ENCODE data around the gene AGK. TPM values are rescaled to one million over a fixed set of nuclear protein-coding genes. Genes with fewer than 3 reads are reported as not detected.
A peak's percentile ranks its signal among the peaks of the same experiment; 100 is the strongest.

Gene AGK
- total and polyA plus RNA-seq, 2 of the 8 experiments (the other 6 are each of a cell fraction or from before 2014, with no cell fraction given), result 25.8 to 34.0 TPM

DNA sequence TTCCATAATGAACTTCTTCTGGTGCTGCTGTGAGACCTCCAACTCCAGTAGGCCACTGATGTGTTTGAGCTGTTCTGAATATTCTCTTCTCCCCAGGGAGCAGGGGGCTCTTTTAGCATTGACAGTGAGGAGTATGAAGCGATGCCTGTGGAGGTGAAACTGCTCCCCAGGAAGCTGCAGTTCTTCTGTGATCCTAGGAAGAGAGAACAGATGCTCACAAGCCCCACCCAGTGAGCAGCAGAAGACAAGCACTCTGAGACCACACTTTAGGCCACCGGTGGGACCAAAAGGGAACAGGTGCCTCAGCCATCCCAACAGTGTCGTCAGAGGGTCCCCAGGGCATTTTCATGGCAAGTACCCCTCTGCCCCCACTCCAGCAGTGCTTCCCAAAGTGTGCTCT lies 101.5 kb downstream of the AGK start:
- ChIA-PET POLR2A (ENCODE audit: partially characterized antibody) (no interaction called here), CTCF (ENCODE audit: partially characterized antibody) (interaction anchor here (0.5 to 6.8 kb wide), 14 partner anchors 9 to 882 kb away, joined by 3 to 54 read pairs (median 6); no protein-coding TSS in a partner anchor)
- no peak overlapping the region for H3K27ac ChIP-seq (ENCODE audit: low read depth, low read length)
- H2BK20ac ChIP-seq (ENCODE audit: low read length), result no peak overlapping the region
- peaks cover 0 to 7% (median 4%) of the 10 kb centered on the region in 4 experiments; a peak in 4 of 8 replicates for H3K36me3 ChIP-seq (ENCODE audit: control insufficient read depth in 2 of 4, insufficient read depth in 4 of 4, low read length in 3 of 4)
- H3K79me2 ChIP-seq (ENCODE audit: control insufficient read depth in 1 of 2, insufficient read depth in 2 of 2, low read length in 2 of 2), result no peaks in the 10 kb centered on the region
- H3K4me2 ChIP-seq (ENCODE audit: insufficient read depth in 1 of 2, low read depth in 2 of 2, low read length in 2 of 2), result no peak overlapping the region
- H2BK120ac ChIP-seq (replicated peaks; ENCODE audit: low read depth, low read length), result no peak overlapping the region
- no peak overlapping the region for H2BK5ac ChIP-seq (ENCODE audit: low read depth, low read length)
- no peaks in the 10 kb centered on the region for H4K20me1 ChIP-seq (replicated peaks in 1 of 2; ENCODE audit: control insufficient read depth in 1 of 2, insufficient read depth in 2 of 2, low read length in 2 of 2)
- no peak overlapping the region for H3K9ac ChIP-seq (replicated peaks in 1 of 4; ENCODE audit: extremely low read depth in 1 of 4, low read depth in 3 of 4, low read length in 3 of 4)
- no peak overlapping the region for H3K14ac ChIP-seq (ENCODE audit: insufficient read length)
- no peaks in the 10 kb centered on the region for H3K23me2 ChIP-seq (ENCODE audit: low read depth, low read length)
- H2AK5ac ChIP-seq (ENCODE audit: low read depth, low read length), result no peak overlapping the region
- H3K18ac ChIP-seq (ENCODE audit: extremely low read depth, low read length), result no peak overlapping the region
- DNase-seq (ENCODE audit: low read depth in 1 of 2, low spot score in 2 of 2) (no peak), FAIRE-seq (no peak)
- H3K79me1 ChIP-seq (ENCODE audit: low read depth, low read length), result no peaks in the 10 kb centered on the region
- no peak overlapping the region for H2AFZ ChIP-seq (ENCODE audit: low read length)
- H3K56ac ChIP-seq (replicated peaks; ENCODE audit: insufficient read length, low read depth, low read length), result no peak overlapping the region
- H3K9me3 ChIP-seq (ENCODE audit: insufficient read depth in 2 of 2, low read depth in 1 of 2, low read length in 1 of 2), result no peaks in the 10 kb centered on the region
- no peak overlapping the region for H4K91ac ChIP-seq (replicated peaks; ENCODE audit: insufficient read length, low read length)
- no peak overlapping the region for H3K23ac ChIP-seq (ENCODE audit: insufficient read length)
- no peak overlapping the region for H3K4me3 ChIP-seq (ENCODE audit: extremely low read depth in 1 of 4, insufficient read depth in 2 of 4, low read depth in 3 of 4, low read length in 4 of 4)
- no peak overlapping the region for H2BK15ac ChIP-seq (ENCODE audit: low read length)
- H3K4me1 ChIP-seq (replicated peaks in 1 of 4; ENCODE audit: control insufficient read depth in 3 of 4, insufficient read depth in 4 of 4, low read length in 3 of 4), result peaks cover 0 to 4% (median 2%) of the 10 kb centered on the region in 4 experiments; a peak in 4 of 7 replicates
- 70% methylated on average over 3 of the region's 3 CpGs; no CpG with 5 or more reads in 1 of the 2 experiments for WGBS, 2 experiments (ENCODE audit: extremely low coverage in 1 of 2, insufficient coverage in 1 of 2, insufficient read length in 1 of 2, insufficient replicate concordance in 2 of 2, low coverage in 1 of 2, low lambda C conversion rate in 2 of 2, missing lambda C conversion rate in 1 of 2)
- no peak overlapping the region for H4K5ac ChIP-seq (ENCODE audit: insufficient read length, low read depth, low read length)
- H4K8ac ChIP-seq (ENCODE audit: extremely low read depth, insufficient read depth, low read length), result peak overlapping the region; percentile 9; the same call in 1 of the 2 replicates
- no peaks in the 10 kb centered on the region for H3K27me3 ChIP-seq (replicated peaks in 1 of 4; ENCODE audit: control insufficient read depth in 3 of 4, extremely low read depth in 1 of 4, insufficient read depth in 3 of 4, low read length in 3 of 4)
- H3K4ac ChIP-seq (replicated peaks; ENCODE audit: insufficient read length, low read depth, low read length), result no peak overlapping the region
- H2BK12ac ChIP-seq (ENCODE audit: low read depth, low read length), result no peak overlapping the region; the same call in 1 of the 2 replicates
- TF ChIP-seq ATF3 (IDR thresholded peaks at IDR 0.05; ENCODE audit: insufficient read depth, low read depth, low read length), result no peak
- no peak for TF ChIP-seq TCF12 (IDR thresholded peaks at IDR 0.05; ENCODE audit: low read depth, low read length)
- no peak for TF ChIP-seq SP2 (IDR thresholded peaks at IDR 0.05; ENCODE audit: low read length)
- peak in 1 of 2 experiments; percentile 6; a peak in 1 of 4 replicates for TF ChIP-seq RAD21 (IDR thresholded peaks at IDR 0.05 in 1 of 2, conservative IDR thresholded peaks at IDR 0.05 in 1 of 2; ENCODE audit: low read depth in 2 of 2, low read length in 2 of 2)
- TF ChIP-seq, protein P1, sequence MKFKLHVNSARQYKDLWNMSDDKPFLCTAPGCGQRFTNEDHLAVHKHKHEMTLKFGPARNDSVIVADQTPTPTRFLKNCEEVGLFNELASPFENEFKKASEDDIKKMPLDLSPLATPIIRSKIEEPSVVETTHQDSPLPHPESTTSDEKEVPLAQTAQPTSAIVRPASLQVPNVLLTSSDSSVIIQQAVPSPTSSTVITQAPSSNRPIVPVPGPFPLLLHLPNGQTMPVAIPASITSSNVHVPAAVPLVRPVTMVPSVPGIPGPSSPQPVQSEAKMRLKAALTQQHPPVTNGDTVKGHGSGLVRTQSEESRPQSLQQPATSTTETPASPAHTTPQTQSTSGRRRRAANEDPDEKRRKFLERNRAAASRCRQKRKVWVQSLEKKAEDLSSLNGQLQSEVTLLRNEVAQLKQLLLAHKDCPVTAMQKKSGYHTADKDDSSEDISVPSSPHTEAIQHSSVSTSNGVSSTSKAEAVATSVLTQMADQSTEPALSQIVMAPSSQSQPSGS (IDR thresholded peaks at IDR 0.05; ENCODE audit: low read length), result no peak
- no peak for TF ChIP-seq SAP30 (IDR thresholded peaks at IDR 0.05; ENCODE audit: insufficient read depth, insufficient replicate concordance, low read length)
- TF ChIP-seq HDAC2 (IDR thresholded peaks at IDR 0.05; ENCODE audit: borderline replicate concordance in 1 of 2, low read depth in 2 of 2, low read length in 2 of 2), result no peak
